K562 (cell line): ENCODE data around the gene PQBP1. TPM values are rescaled to one million over a fixed set of nuclear protein-coding genes. Genes with fewer than 3 reads are reported as not detected.

Source experiments
- ADNP ChIP-seq: fragments of 200-800 bp; sonication (Bioruptor generic); IDR thresholded peaks from 2 replicates; pipeline ENCODE4 v1.6.1; 2016; ENCODE audit warnings: missing genetic modification characterization, missing compliant biosample characterization
- ARID1B ChIP-seq: fragments of 450-650 bp; IDR thresholded peaks from 2 replicates; pipeline ENCODE4 v1.6.1; 2016; ENCODE audit warnings: antibody characterized with exemption, mild to moderate bottlenecking, inconsistent platforms
- JUN ChIP-seq, 2 experiments: sonication (generic) in 1 of 2; formaldehyde crosslinking in 1 of 2; IDR thresholded peaks; 2 replicates each; pipeline versions ENCODE4 v1.6.1 to v1.8.0; 2012 to 2022; ENCODE audit warnings: borderline replicate concordance in 2 of 2, mild to moderate bottlenecking in 2 of 2, improper control_type of control experiment in 1 of 2, low read depth in 1 of 2, low read length in 1 of 2, missing genetic modification reagents in 1 of 2
- KAT7 ChIP-seq: sonication (generic); formaldehyde crosslinking; IDR thresholded peaks from 2 replicates; pipeline ENCODE4 v1.8.0; 2022; ENCODE audit warnings: missing genetic modification reagents, mild to moderate bottlenecking, borderline replicate concordance
- PHF8 ChIP-seq: fragments of 200-600 bp; sonication (generic); IDR thresholded peaks from 2 replicates; pipeline ENCODE4 v1.6.1; 2012; ENCODE audit warnings: mixed run types, mild to moderate bottlenecking, inconsistent platforms, low read length, moderate library complexity, borderline replicate concordance
- POLR3G ChIP-seq: IDR thresholded peaks from 2 replicates; pipeline ENCODE4 v1.6.1; 2011; ENCODE audit not compliant: insufficient read length, insufficient replicate concordance; ENCODE audit errors: extremely low read depth
- SIN3B ChIP-seq: fragments of 450-650 bp; IDR thresholded peaks from 2 replicates; pipeline ENCODE4 v1.6.1; 2017; ENCODE audit warnings: low read depth, mild to moderate bottlenecking, moderate library complexity
- SIX5 ChIP-seq, 2 experiments: IDR thresholded peaks; 2 replicates each; pipeline ENCODE4 v1.6.1; 2011; ENCODE audit warnings: low read length in 2 of 2, borderline replicate concordance in 1 of 2, low read depth in 1 of 2, mild to moderate bottlenecking in 1 of 2, moderate library complexity in 1 of 2; ENCODE audit not compliant: insufficient read depth in 1 of 2
- SMARCE1 ChIP-seq: fragments of 450-650 bp; IDR thresholded peaks from 2 replicates; pipeline ENCODE4 v1.7.1; 2016; ENCODE audit warnings: mild to moderate bottlenecking
- SREBF1 ChIP-seq: fragments of 150-350 bp; IDR thresholded peaks from 2 replicates; pipeline ENCODE4 v1.6.1; 2014; ENCODE audit warnings: antibody characterized with exemption, low read depth, low read length, borderline replicate concordance
- ZKSCAN1 ChIP-seq: fragments of 150-350 bp; IDR thresholded peaks from 2 replicates; pipeline ENCODE4 v1.6.1; 2016; ENCODE audit warnings: low read depth, low read length
- ZNF695 ChIP-seq: fragments of 450-650 bp; formaldehyde crosslinking; IDR thresholded peaks from 2 replicates; pipeline ENCODE4 v1.4.0; 2020; ENCODE audit warnings: mild to moderate bottlenecking, moderate library complexity
- ZSCAN29 ChIP-seq: fragments of 450-650 bp; IDR thresholded peaks from 2 replicates; pipeline ENCODE4 v1.6.1; 2017
- polyA plus RNA-seq, 8 experiments: library from polyadenylated mRNA; depleted of rRNA in 4 of 8; stranded (reverse) in 5 of 8; unstranded in 3 of 8; fragments of >200 nt; fragmentation: Nextera tagmentation in 2 of 8; fragmentation: Illumina TruSeq in 1 of 8; extraction: Ambion mirVana in 2 of 8; extraction: Trizol in 1 of 8; gene quantifications; 2 replicates each; pipeline versions ENCODE4 v1.2.1 to v1.2.3, GENCODE V29; 2011 to 2014; ENCODE audit warnings: inconsistent platforms in 1 of 8, missing spikeins in 1 of 8
- total RNA-seq, 7 experiments: library from RNA; depleted of rRNA in 6 of 7; stranded (reverse); fragments of >200 nt in 6 of 7; fragmentation: Illumina TruSeq in 2 of 7; extraction: Trizol in 2 of 7; gene quantifications; 2 replicates each; pipeline versions ENCODE4 v1.2.1 to v1.2.3, GENCODE V29; 2011 to 2021; ENCODE audit warnings: low replicate concordance in 1 of 7
- TF ChIP-seq, protein P1 (sequence below): fragments of 450-650 bp; IDR thresholded peaks from 2 replicates; pipeline ENCODE4 v1.6.1; 2018; ENCODE audit warnings: mild to moderate bottlenecking, low read depth; ENCODE audit not compliant: partially characterized antibody
- TF ChIP-seq, protein P2 (sequence below): IDR thresholded peaks from 2 replicates; pipeline ENCODE4 v1.6.1; 2016; ENCODE audit warnings: missing genetic modification characterization, missing compliant biosample characterization
- TF ChIP-seq, protein P3 (sequence below): fragments of 450-650 bp; IDR thresholded peaks from 2 replicates; pipeline ENCODE4 v1.6.1; 2016
- TF ChIP-seq, protein P4 (sequence below), 3 experiments: fragments of 200-800 bp in 1 of 3; sonication (Bioruptor generic) in 1 of 3; sonication (generic) in 1 of 3; formaldehyde crosslinking in 1 of 3; IDR thresholded peaks; 2 replicates each; pipeline versions ENCODE4 v1.6.1 to v1.8.0; 2016 to 2022; ENCODE audit warnings: mild to moderate bottlenecking in 2 of 3, missing compliant biosample characterization in 2 of 3, missing genetic modification characterization in 2 of 3, missing genetic modification reagents in 1 of 3

The PQBP1 gene
- total and polyA plus RNA-seq, 9 of the 15 experiments (the other 6 are each of a cell fraction or from before 2014, with no cell fraction given) = 41.3 to 262 (median 112) TPM

DNA sequence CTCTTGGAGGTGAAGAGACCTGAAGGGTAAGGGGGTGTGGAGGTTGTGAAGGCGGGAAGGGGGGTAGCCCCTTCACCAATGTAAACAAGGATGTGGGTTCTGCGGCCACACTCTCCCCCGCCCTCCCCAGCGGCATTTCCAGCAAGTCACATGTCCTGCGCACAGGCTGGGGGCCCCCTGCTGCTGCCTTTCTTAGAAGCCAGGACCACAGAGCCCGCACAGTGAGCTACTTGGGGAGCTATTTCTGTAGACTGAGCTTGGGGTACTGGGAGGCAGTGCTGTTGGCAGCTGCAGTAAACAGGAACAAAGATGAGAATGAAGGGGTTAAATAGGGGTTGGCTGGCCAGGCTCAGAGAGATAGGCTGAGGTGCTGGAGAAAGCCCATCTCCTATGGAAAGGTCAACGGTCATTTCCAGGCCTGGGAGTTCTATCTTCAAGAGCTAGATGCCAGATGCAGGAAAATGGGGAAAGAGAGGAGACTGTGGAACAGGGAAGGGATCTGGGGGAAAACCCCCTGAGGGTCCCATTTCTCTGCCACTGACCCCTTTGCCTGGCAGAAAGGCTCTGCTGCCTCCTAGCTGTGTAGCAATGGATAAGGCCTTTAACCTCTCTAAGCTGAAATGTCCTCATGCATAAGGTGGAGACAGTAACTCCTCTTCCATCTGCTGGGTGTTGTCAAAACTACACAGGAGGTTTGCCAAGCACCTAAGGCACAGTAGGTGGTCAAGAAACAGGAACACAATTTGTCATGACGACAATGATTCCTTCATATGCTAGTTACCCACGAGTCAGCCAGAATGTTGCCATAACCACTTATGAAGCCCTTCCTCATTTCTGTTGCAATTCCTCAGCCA is 39.6 kb downstream of the PQBP1 start (continued):
- TF ChIP-seq, protein P1, sequence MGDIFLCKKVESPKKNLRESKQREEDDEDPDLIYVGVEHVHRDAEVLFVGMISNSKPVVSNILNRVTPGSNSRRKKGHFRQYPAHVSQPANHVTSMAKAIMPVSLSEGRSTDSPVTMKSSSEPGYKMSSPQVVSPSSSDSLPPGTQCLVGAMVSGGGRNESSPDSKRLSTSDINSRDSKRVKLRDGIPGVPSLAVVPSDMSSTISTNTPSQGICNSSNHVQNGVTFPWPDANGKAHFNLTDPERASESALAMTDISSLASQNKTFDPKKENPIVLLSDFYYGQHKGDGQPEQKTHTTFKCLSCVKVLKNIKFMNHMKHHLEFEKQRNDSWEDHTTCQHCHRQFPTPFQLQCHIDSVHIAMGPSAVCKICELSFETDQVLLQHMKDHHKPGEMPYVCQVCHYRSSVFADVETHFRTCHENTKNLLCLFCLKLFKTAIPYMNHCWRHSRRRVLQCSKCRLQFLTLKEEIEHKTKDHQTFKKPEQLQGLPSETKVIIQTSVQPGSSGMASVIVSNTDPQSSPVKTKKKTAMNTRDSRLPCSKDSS = no peak
- TF ChIP-seq ZKSCAN1 = peak; percentile 80; the same call in 1 of the 2 replicates
- peak; percentile 70 for TF ChIP-seq ARID1B
- no peak for TF ChIP-seq ZSCAN29
- no peak for TF ChIP-seq SREBF1
- no peak for TF ChIP-seq ZNF695 (CRISPR knock-in tag)
- TF ChIP-seq SIN3B = no peak
- no peak for TF ChIP-seq PHF8
- no peak for TF ChIP-seq SIX5 (IDR thresholded peaks at IDR 0.05; ENCODE audit: borderline replicate concordance in 1 of 2, insufficient read depth in 1 of 2, low read depth in 1 of 2, low read length in 2 of 2)
- TF ChIP-seq SMARCE1 = peak; percentile 76
- TF ChIP-seq JUN (IDR thresholded peaks at IDR 0.05; ENCODE audit: borderline replicate concordance, low read depth, low read length) = no peak
- TF ChIP-seq JUN (CRISPR knock-in tag; IDR thresholded peaks at IDR 0.05; ENCODE audit: borderline replicate concordance) = no peak
- TF ChIP-seq KAT7 = 0 out of 2 replicates have a peak, but pooled peaks have one; percentile 35
- TF ChIP-seq, protein P2, sequence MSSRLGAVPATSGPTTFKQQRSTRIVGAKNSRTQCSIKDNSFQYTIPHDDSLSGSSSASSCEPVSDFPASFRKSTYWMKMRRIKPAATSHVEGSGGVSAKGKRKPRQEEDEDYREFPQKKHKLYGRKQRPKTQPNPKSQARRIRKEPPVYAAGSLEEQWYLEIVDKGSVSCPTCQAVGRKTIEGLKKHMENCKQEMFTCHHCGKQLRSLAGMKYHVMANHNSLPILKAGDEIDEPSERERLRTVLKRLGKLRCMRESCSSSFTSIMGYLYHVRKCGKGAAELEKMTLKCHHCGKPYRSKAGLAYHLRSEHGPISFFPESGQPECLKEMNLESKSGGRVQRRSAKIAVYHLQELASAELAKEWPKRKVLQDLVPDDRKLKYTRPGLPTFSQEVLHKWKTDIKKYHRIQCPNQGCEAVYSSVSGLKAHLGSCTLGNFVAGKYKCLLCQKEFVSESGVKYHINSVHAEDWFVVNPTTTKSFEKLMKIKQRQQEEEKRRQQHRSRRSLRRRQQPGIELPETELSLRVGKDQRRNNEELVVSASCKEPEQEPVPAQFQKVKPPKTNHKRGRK (tag) = no peak
- TF ChIP-seq, protein P3, sequence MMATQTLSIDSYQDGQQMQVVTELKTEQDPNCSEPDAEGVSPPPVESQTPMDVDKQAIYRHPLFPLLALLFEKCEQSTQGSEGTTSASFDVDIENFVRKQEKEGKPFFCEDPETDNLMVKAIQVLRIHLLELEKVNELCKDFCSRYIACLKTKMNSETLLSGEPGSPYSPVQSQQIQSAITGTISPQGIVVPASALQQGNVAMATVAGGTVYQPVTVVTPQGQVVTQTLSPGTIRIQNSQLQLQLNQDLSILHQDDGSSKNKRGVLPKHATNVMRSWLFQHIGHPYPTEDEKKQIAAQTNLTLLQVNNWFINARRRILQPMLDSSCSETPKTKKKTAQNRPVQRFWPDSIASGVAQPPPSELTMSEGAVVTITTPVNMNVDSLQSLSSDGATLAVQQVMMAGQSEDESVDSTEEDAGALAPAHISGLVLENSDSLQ = no peak
- no peak for TF ChIP-seq POLR3G
- TF ChIP-seq ADNP (tag) = no peak
- TF ChIP-seq, protein P4, sequence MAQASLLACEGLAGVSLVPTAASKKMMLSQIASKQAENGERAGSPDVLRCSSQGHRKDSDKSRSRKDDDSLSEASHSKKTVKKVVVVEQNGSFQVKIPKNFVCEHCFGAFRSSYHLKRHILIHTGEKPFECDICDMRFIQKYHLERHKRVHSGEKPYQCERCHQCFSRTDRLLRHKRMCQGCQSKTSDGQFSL (CRISPR knock-in tag; IDR thresholded peaks at IDR 0.05) = no peak
- TF ChIP-seq, protein P4 (tag; IDR thresholded peaks at IDR 0.05) = no peak
